GM12878 (cell line): ENCODE data around the gene GLI1. TPM values are rescaled to one million over a fixed set of nuclear protein-coding genes. Genes with fewer than 3 reads are reported as not detected.

Source experiments
- ATAC-seq: fragments of 200-7000 bp; cut with Tn5 transposase; 3 replicates; pipeline ENCODE4 v1.9.1; 2020; ENCODE audit warnings: mild to moderate bottlenecking, moderate library complexity
- BruUV-seq: library from RNA; stranded (reverse); fragments of 400-500 nt; replicated peaks from 2 replicates; lab custom pipeline; 2021; lab: Mats Ljungman, UMichigan
- CTCF ChIA-PET: fragments of 300-600 bp; sonication (Branson Sonifier 250); formaldehyde crosslinking; extraction: SDS; loops from one replicate; lab custom pipeline; 2021; ENCODE audit warnings: inconsistent platforms; lab: Yijun Ruan, JAX
- POLR2A ChIA-PET: fragments of 350-600 bp; formaldehyde crosslinking; extraction: SDS; loops from one replicate; lab custom pipeline; 2021; ENCODE audit warnings: inconsistent platforms; lab: Charles Lee
- RAD21 ChIA-PET: fragments of 300-600 bp; sonication (Branson Sonifier 250); formaldehyde crosslinking; loops from one replicate; lab custom pipeline; 2023; ENCODE audit warnings: antibody characterized with exemption; ENCODE audit not compliant: unreplicated experiment; lab: Charles Lee
- SMC1A ChIA-PET: fragments of 300-600 bp; sonication (Branson Sonifier 250); formaldehyde crosslinking; loops from one replicate; lab custom pipeline; 2023; ENCODE audit not compliant: unreplicated experiment, uncharacterized antibody; lab: Charles Lee
- DNase-seq: peaks from one replicate; pipeline ENCODE4 v3.0.0-alpha.2; 2011; ENCODE audit warnings: low read depth, low spot score
- FAIRE-seq: peaks from 3 replicates; lab custom pipeline; 2011; peaks lifted over from hg19 to GRCh38; lab: Jason Lieb, UNC
- H2AFZ ChIP-seq: 2 replicates; pipeline ENCODE4 v1.6.0; 2011; ENCODE audit warnings: low read depth, low read length, control low read depth; ENCODE audit not compliant: control insufficient read depth
- H3K27ac ChIP-seq: 2 replicates; pipeline ENCODE4 v1.5.1; 2011; ENCODE audit warnings: control low read depth; ENCODE audit not compliant: control insufficient read depth, insufficient read depth
- H3K27me3 ChIP-seq, 2 experiments: replicated peaks in 1 of 2; 2 replicates each; pipeline versions ENCODE4 v1.6.0 to v1.6.1; 2011; ENCODE audit warnings: low read length in 1 of 2; ENCODE audit not compliant: control insufficient read depth in 2 of 2, insufficient read depth in 2 of 2
- H3K36me3 ChIP-seq, 2 experiments: 2 replicates each; pipeline ENCODE4 v1.5.1; 2011; ENCODE audit warnings: low read length in 1 of 2; ENCODE audit not compliant: control insufficient read depth in 2 of 2, insufficient read depth in 2 of 2
- H3K4me1 ChIP-seq: 2 replicates; pipeline ENCODE4 v1.6.1; 2011; ENCODE audit warnings: mild to moderate bottlenecking, low read length, moderate library complexity, mixed read lengths; ENCODE audit not compliant: control insufficient read depth, insufficient read depth
- H3K4me2 ChIP-seq: 2 replicates; pipeline ENCODE4 v1.6.0; 2011; ENCODE audit warnings: control low read depth; ENCODE audit not compliant: control insufficient read depth, insufficient read depth
- H3K4me3 ChIP-seq: fragments of 200-600 bp; sonication (generic); 2 replicates; pipeline ENCODE4 v1.5.1; 2016
- H3K79me2 ChIP-seq: 2 replicates; pipeline ENCODE4 v1.6.0; 2011; ENCODE audit warnings: low read length; ENCODE audit not compliant: control insufficient read depth, insufficient read depth
- H3K9ac ChIP-seq: 2 replicates; pipeline ENCODE4 v1.8.0; 2011; ENCODE audit warnings: low read length, control low read depth, mixed read lengths; ENCODE audit not compliant: control insufficient read depth, insufficient read depth
- H3K9me3 ChIP-seq: replicated peaks from 3 replicates; pipeline ENCODE4 v1.5.1; 2011; ENCODE audit warnings: mild to moderate bottlenecking, low read length; ENCODE audit not compliant: control insufficient read depth, insufficient read depth
- H4K20me1 ChIP-seq: 2 replicates; pipeline ENCODE4 v1.6.0; 2011; ENCODE audit not compliant: control insufficient read depth, insufficient read depth
- ASH2L ChIP-seq: fragments of 300-600, 200-600 bp; sonication (generic); IDR thresholded peaks from 2 replicates; pipeline ENCODE4 v1.6.1; 2017; ENCODE audit warnings: low read depth, mild to moderate bottlenecking, borderline replicate concordance
- CBX3 ChIP-seq: fragments of 200-600 bp; sonication (generic); IDR thresholded peaks from 2 replicates; pipeline ENCODE4 v1.6.1; 2016; ENCODE audit warnings: low read depth, borderline replicate concordance
- ETV6 ChIP-seq, 2 experiments: fragments of 450-650 bp in 1 of 2; IDR thresholded peaks in 1 of 2; conservative IDR thresholded peaks in 1 of 2; 2 replicates each; pipeline ENCODE4 v1.6.1; 2014; ENCODE audit warnings: antibody characterized with exemption in 1 of 2, borderline replicate concordance in 1 of 2, low read depth in 1 of 2, mild to moderate bottlenecking in 1 of 2, moderate library complexity in 1 of 2
- IKZF2 ChIP-seq, 2 experiments: fragments of 450-650 bp; IDR thresholded peaks; 2 replicates each; pipeline ENCODE4 v1.6.1; 2017; ENCODE audit warnings: mild to moderate bottlenecking in 2 of 2, moderate library complexity in 2 of 2
- MEF2A ChIP-seq: IDR thresholded peaks from 2 replicates; pipeline ENCODE4 v1.6.1; 2011; ENCODE audit warnings: low read depth, mild to moderate bottlenecking, low read length, moderate library complexity; ENCODE audit not compliant: insufficient read depth
- RB1 ChIP-seq: fragments of 450-650 bp; formaldehyde crosslinking; IDR thresholded peaks from 2 replicates; pipeline ENCODE4 v1.6.1; 2017; ENCODE audit warnings: mild to moderate bottlenecking, borderline replicate concordance
- RELA ChIP-seq: fragments of 450-650 bp; IDR thresholded peaks from 2 replicates; pipeline ENCODE4 v1.8.0; 2014; ENCODE audit warnings: borderline replicate concordance; ENCODE audit not compliant: partially characterized antibody
- RUNX3 ChIP-seq: IDR thresholded peaks from 2 replicates; pipeline ENCODE4 v1.6.1; 2012; ENCODE audit warnings: low read length, inconsistent platforms
- TCF3 ChIP-seq: IDR thresholded peaks from 2 replicates; pipeline ENCODE4 v1.6.1; 2012; ENCODE audit warnings: low read depth, mild to moderate bottlenecking, low read length, borderline replicate concordance; ENCODE audit not compliant: insufficient read depth
- ZBTB33 ChIP-seq: fragments of 450-650 bp; IDR thresholded peaks from 2 replicates; pipeline ENCODE4 v1.6.1; 2017; ENCODE audit warnings: mild to moderate bottlenecking
- WGBS: methylation state at CpG from one replicate; pipeline ENCODE4 v1.1.6; 2016; ENCODE audit warnings: low lambda C conversion rate; ENCODE audit not compliant: insufficient replicate concordance, insufficient coverage; ENCODE audit errors: missing lambda C conversion rate; 5-methylcytosine and 5-hydroxymethylcytosine counted together
- in situ Hi-C: fragments of 300-500 bp; cut with MboI; formaldehyde crosslinking; loops from 9 replicates; pipeline ENCODE4 v1.14.3; 2018; ENCODE audit warnings: mixed read lengths
- intact Hi-C: fragments of 100-400 bp; cut with micrococcal nuclease; formaldehyde crosslinking; loops from one replicate; pipeline ENCODE4 v1.14.2; 2022; ENCODE audit not compliant: unreplicated experiment
- polyA plus RNA-seq, 11 experiments: library from polyadenylated mRNA; depleted of rRNA in 4 of 11; unstranded in 6 of 11; stranded (reverse) in 5 of 11; fragments of >200 nt; fragmentation: Nextera tagmentation in 4 of 11; fragmentation: Illumina TruSeq in 1 of 11; extraction: Ambion mirVana in 4 of 11; extraction: Trizol in 1 of 11; gene quantifications; 1 replicate in 1 of 11; 2 replicates in 10 of 11; pipeline versions ENCODE4 v1.2.1 to v1.2.3, GENCODE V29; 2011 to 2016; ENCODE audit warnings: inconsistent platforms in 2 of 11, missing spikeins in 2 of 11, low read depth in 1 of 11
- total RNA-seq, 4 experiments: library from RNA; depleted of rRNA in 3 of 4; stranded (reverse); fragments of >200 nt in 3 of 4; fragmentation: Illumina TruSeq in 1 of 4; extraction: Trizol in 1 of 4; gene quantifications; 2 replicates each; pipeline versions ENCODE4 v1.2.1 to v1.2.3, GENCODE V29; 2013 to 2021
- TF ChIP-seq, protein P1 (sequence below): fragments of 450-650 bp; formaldehyde crosslinking; IDR thresholded peaks from 2 replicates; pipeline ENCODE4 v1.5.0; 2022; ENCODE audit warnings: mild to moderate bottlenecking, missing genetic modification characterization

GLI1 gene
- total and polyA plus RNA-seq, 10 of the 15 experiments (the other 5 are each of a cell fraction or from before 2014, with no cell fraction given): 0.27 to 1.2 (median 0.49) TPM

DNA sequence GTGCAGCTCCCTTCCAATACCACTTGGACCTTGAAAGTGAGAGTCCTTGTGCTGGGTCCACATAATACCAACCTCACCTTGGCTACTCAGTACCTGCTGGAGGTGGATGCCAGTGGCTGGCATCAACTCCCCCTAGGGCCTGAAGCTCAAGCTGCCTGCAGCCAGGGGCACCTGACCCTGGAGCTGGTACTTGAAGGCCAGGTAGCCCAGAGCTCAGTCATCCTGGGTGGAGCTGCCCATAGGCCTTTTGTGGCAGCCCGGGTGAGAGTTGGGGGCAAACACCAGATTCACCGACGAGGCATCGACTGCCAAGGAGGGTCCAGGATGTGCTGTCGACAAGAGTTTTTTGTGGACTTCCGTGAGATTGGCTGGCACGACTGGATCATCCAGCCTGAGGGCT lies 10.2 kb upstream of the GLI1 start:
- ATAC-seq (no peak), FAIRE-seq (no peak), DNase-seq (no peak)
- POLR2A ChIA-PET: interaction anchor here (1.3 kb wide), 1 partner anchor 142 kb away, joined by 3 read pairs; no protein-coding TSS in a partner anchor
- CTCF ChIA-PET: interaction anchor here (1.3 to 1.4 kb wide), 2 partner anchors 10 to 189 kb away, joined by 4 to 5 read pairs; partner anchors contain the start of gene GLI1
- no peak overlapping the region for H3K4me2 ChIP-seq
- intact Hi-C loops: no loop called here
- RAD21 ChIA-PET: interaction anchor here (1.0 kb wide), 1 partner anchor 19 kb away, joined by 3 read pairs; no protein-coding TSS in a partner anchor
- SMC1A ChIA-PET: interaction anchor here (0.6 to 7.6 kb wide), 4 partner anchors 9 to 189 kb away, joined by 3 to 226 read pairs (median 6); partner anchors contain the start of gene GLI1
- no peak overlapping the region for H2AFZ ChIP-seq
- no peaks in the 10 kb centered on the region for H3K9me3 ChIP-seq
- H3K4me1 ChIP-seq: no peaks in the 10 kb centered on the region
- H3K9ac ChIP-seq: no peak overlapping the region
- H3K27ac ChIP-seq: no peak overlapping the region
- in situ Hi-C loops: no loop called here
- no peaks in the 10 kb centered on the region for H3K79me2 ChIP-seq
- no TSS peak for BruUV-seq
- 78% methylated on average over 7 of the region's 7 CpGs for WGBS
- no peaks in the 10 kb centered on the region for H4K20me1 ChIP-seq
- H3K27me3 ChIP-seq: no peaks in the 10 kb centered on the region
- no peak overlapping the region for H3K4me3 ChIP-seq
- no peaks in the 10 kb centered on the region for H3K36me3 ChIP-seq
- TF ChIP-seq ETV6 (conservative IDR thresholded peaks at IDR 0.05 in 1 of 2, IDR thresholded peaks at IDR 0.05 in 1 of 2; ENCODE audit: borderline replicate concordance in 1 of 2, low read depth in 1 of 2): no peak
- no peak for TF ChIP-seq ZBTB33
- TF ChIP-seq MEF2A: no peak
- TF ChIP-seq, protein P1, sequence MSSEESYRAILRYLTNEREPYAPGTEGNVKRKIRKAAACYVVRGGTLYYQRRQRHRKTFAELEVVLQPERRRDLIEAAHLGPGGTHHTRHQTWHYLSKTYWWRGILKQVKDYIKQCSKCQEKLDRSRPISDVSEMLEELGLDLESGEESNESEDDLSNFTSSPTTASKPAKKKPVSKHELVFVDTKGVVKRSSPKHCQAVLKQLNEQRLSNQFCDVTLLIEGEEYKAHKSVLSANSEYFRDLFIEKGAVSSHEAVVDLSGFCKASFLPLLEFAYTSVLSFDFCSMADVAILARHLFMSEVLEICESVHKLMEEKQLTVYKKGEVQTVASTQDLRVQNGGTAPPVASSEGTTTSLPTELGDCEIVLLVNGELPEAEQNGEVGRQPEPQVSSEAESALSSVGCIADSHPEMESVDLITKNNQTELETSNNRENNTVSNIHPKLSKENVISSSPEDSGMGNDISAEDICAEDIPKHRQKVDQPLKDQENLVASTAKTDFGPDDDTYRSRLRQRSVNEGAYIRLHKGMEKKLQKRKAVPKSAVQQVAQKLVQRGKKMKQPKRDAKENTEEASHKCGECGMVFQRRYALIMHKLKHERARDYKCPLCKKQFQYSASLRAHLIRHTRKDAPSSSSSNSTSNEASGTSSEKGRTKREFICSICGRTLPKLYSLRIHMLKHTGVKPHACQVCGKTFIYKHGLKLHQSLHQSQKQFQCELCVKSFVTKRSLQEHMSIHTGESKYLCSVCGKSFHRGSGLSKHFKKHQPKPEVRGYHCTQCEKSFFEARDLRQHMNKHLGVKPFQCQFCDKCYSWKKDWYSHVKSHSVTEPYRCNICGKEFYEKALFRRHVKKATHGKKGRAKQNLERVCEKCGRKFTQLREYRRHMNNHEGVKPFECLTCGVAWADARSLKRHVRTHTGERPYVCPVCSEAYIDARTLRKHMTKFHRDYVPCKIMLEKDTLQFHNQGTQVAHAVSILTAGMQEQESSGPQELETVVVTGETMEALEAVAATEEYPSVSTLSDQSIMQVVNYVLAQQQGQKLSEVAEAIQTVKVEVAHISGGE: no peak
- TF ChIP-seq TCF3: no peak
- TF ChIP-seq RB1: no peak
- TF ChIP-seq RUNX3: no peak
- no peak for TF ChIP-seq CBX3
- no peak for TF ChIP-seq RELA
- no peak for TF ChIP-seq IKZF2 (IDR thresholded peaks at IDR 0.05)
- no peak for TF ChIP-seq ASH2L
- TF ChIP-seq, all 136 proteins: peak for 0
